ENCODE measurements around the gene FUT8. TPM values are rescaled to one million over a fixed set of nuclear protein-coding genes. Genes with fewer than 3 reads are reported as not detected.

Gene FUT8
- total RNA-seq, 1 donor, result 32.1 TPM

GRCh38 chr14:65720743-65721142, 308.2 kb downstream of the FUT8 start:
- Histone ChIP-seq H3K9me3 (ENCODE audit: low read depth, low read length) (peaks cover 10% of the 10 kb centered on the region), H3K4me1 (ENCODE audit: insufficient read depth, low read length) (peaks cover 4% of the 10 kb centered on the region), H3K4me3 (ENCODE audit: low read length) (no peak overlapping the region), H3K27me3 (ENCODE audit: insufficient read depth, low read length) (no peaks in the 10 kb centered on the region)

- Histone ChIP-seq H3K4me3 (ENCODE audit: low read length) (no peak overlapping the region), H3K27me3 (ENCODE audit: insufficient read depth, low read length) (no peaks in the 10 kb centered on the region), H3K4me1 (ENCODE audit: insufficient read depth, low read length) (peaks cover 4% of the 10 kb centered on the region), H3K9me3 (ENCODE audit: low read depth, low read length) (peaks cover 6% of the 10 kb centered on the region)
Observed at GRCh38 chr14:65723348-65723747, 310.8 kb downstream of the FUT8 start.

- Histone ChIP-seq H3K4me3 (ENCODE audit: low read length) (no peak overlapping the region), H3K27me3 (ENCODE audit: insufficient read depth, low read length) (no peaks in the 10 kb centered on the region), H3K4me1 (ENCODE audit: insufficient read depth, low read length) (no peaks in the 10 kb centered on the region), H3K9me3 (ENCODE audit: low read depth, low read length) (no peaks in the 10 kb centered on the region)
Observed at GRCh38 chr14:65728604-65729003, 316.1 kb downstream of the FUT8 start.

GRCh38 chr14:65729566-65729965, 317.0 kb downstream of the FUT8 start:
- Histone ChIP-seq H3K4me1 (ENCODE audit: insufficient read depth, low read length) (no peaks in the 10 kb centered on the region), H3K4me3 (ENCODE audit: low read length) (no peak overlapping the region), H3K9me3 (ENCODE audit: low read depth, low read length) (no peaks in the 10 kb centered on the region), H3K27me3 (ENCODE audit: insufficient read depth, low read length) (no peaks in the 10 kb centered on the region)

GRCh38 chr14:65731933-65732506, 319.5 kb downstream of the FUT8 start:
- no peaks in the 10 kb centered on the region for H3K9me3 ChIP-seq (ENCODE audit: low read depth, low read length)
- no peak overlapping the region for H3K4me3 ChIP-seq (ENCODE audit: low read length)
- H3K4me1 ChIP-seq (ENCODE audit: insufficient read depth, low read length), result no peaks in the 10 kb centered on the region
- no peaks in the 10 kb centered on the region for H3K27me3 ChIP-seq (ENCODE audit: insufficient read depth, low read length)

GRCh38 chr14:65738339-65738738, 325.8 kb downstream of the FUT8 start:
- no peaks in the 10 kb centered on the region for H3K9me3 ChIP-seq (ENCODE audit: low read depth, low read length)
- H3K4me3 ChIP-seq (ENCODE audit: low read length), result no peak overlapping the region
- H3K27me3 ChIP-seq (ENCODE audit: insufficient read depth, low read length), result no peaks in the 10 kb centered on the region
- no peaks in the 10 kb centered on the region for H3K4me1 ChIP-seq (ENCODE audit: insufficient read depth, low read length)

GRCh38 chr14:65745396-65746190, 333.1 kb downstream of the FUT8 start:
- H3K27me3 ChIP-seq (ENCODE audit: insufficient read depth, low read length), result no peaks in the 10 kb centered on the region
- H3K4me1 ChIP-seq (ENCODE audit: insufficient read depth, low read length), result no peaks in the 10 kb centered on the region
- H3K4me3 ChIP-seq (ENCODE audit: low read length), result no peak overlapping the region
- H3K9me3 ChIP-seq (ENCODE audit: low read depth, low read length), result no peaks in the 10 kb centered on the region

- H3K27me3 ChIP-seq (ENCODE audit: insufficient read depth, low read length), result no peaks in the 10 kb centered on the region
Observed at GRCh38 chr14:65748796-65749195, 336.3 kb downstream of the FUT8 start.

GRCh38 chr14:65749287-65749686, 336.8 kb downstream of the FUT8 start:
- no peak overlapping the region for H3K4me3 ChIP-seq (ENCODE audit: low read length)
- H3K27me3 ChIP-seq (ENCODE audit: insufficient read depth, low read length), result no peaks in the 10 kb centered on the region
- no peaks in the 10 kb centered on the region for H3K9me3 ChIP-seq (ENCODE audit: low read depth, low read length)
- H3K4me1 ChIP-seq (ENCODE audit: insufficient read depth, low read length), result no peaks in the 10 kb centered on the region

More at GRCh38 chr14:65748796-65749195, 336.3 kb downstream of the FUT8 start:
- Histone ChIP-seq H3K4me3 (ENCODE audit: low read length) (no peak overlapping the region), H3K4me1 (ENCODE audit: insufficient read depth, low read length) (no peaks in the 10 kb centered on the region), H3K9me3 (ENCODE audit: low read depth, low read length) (no peaks in the 10 kb centered on the region)

GRCh38 chr14:65750906-65751305, 338.4 kb downstream of the FUT8 start:
- no peak overlapping the region for H3K4me3 ChIP-seq (ENCODE audit: low read length)
- no peaks in the 10 kb centered on the region for H3K4me1 ChIP-seq (ENCODE audit: insufficient read depth, low read length)
- no peaks in the 10 kb centered on the region for H3K27me3 ChIP-seq (ENCODE audit: insufficient read depth, low read length)
- H3K9me3 ChIP-seq (ENCODE audit: low read depth, low read length), result no peaks in the 10 kb centered on the region

- H3K27me3 ChIP-seq (ENCODE audit: insufficient read depth, low read length), result no peaks in the 10 kb centered on the region
- H3K4me1 ChIP-seq (ENCODE audit: insufficient read depth, low read length), result no peaks in the 10 kb centered on the region
- no peak overlapping the region for H3K4me3 ChIP-seq (ENCODE audit: low read length)
- no peaks in the 10 kb centered on the region for H3K9me3 ChIP-seq (ENCODE audit: low read depth, low read length)
Observed at GRCh38 chr14:65751510-65751909, 339.0 kb downstream of the FUT8 start.

- no peak overlapping the region for H3K4me3 ChIP-seq (ENCODE audit: low read length)
- no peaks in the 10 kb centered on the region for H3K9me3 ChIP-seq (ENCODE audit: low read depth, low read length)
- H3K27me3 ChIP-seq (ENCODE audit: insufficient read depth, low read length), result no peaks in the 10 kb centered on the region
- H3K4me1 ChIP-seq (ENCODE audit: insufficient read depth, low read length), result no peaks in the 10 kb centered on the region
Observed at GRCh38 chr14:65753061-65753460, 340.5 kb downstream of the FUT8 start.

- Histone ChIP-seq H3K27me3 (ENCODE audit: insufficient read depth, low read length) (no peaks in the 10 kb centered on the region), H3K9me3 (ENCODE audit: low read depth, low read length) (no peaks in the 10 kb centered on the region), H3K4me1 (ENCODE audit: insufficient read depth, low read length) (no peaks in the 10 kb centered on the region), H3K4me3 (ENCODE audit: low read length) (no peak overlapping the region)
Observed at GRCh38 chr14:65755331-65755730, 342.8 kb downstream of the FUT8 start.

GRCh38 chr14:65756880-65757279, 344.4 kb downstream of the FUT8 start:
- no peaks in the 10 kb centered on the region for H3K27me3 ChIP-seq (ENCODE audit: insufficient read depth, low read length)
- H3K4me3 ChIP-seq (ENCODE audit: low read length), result no peak overlapping the region
- no peaks in the 10 kb centered on the region for H3K9me3 ChIP-seq (ENCODE audit: low read depth, low read length)
- no peaks in the 10 kb centered on the region for H3K4me1 ChIP-seq (ENCODE audit: insufficient read depth, low read length)

- H3K9me3 ChIP-seq (ENCODE audit: low read depth, low read length), result no peaks in the 10 kb centered on the region
- no peaks in the 10 kb centered on the region for H3K4me1 ChIP-seq (ENCODE audit: insufficient read depth, low read length)
- H3K4me3 ChIP-seq (ENCODE audit: low read length), result no peak overlapping the region
- no peaks in the 10 kb centered on the region for H3K27me3 ChIP-seq (ENCODE audit: insufficient read depth, low read length)
Observed at GRCh38 chr14:65769151-65769550, 356.6 kb downstream of the FUT8 start.

- Histone ChIP-seq H3K4me1 (ENCODE audit: insufficient read depth, low read length) (no peaks in the 10 kb centered on the region), H3K4me3 (ENCODE audit: low read length) (no peak overlapping the region), H3K27me3 (ENCODE audit: insufficient read depth, low read length) (no peaks in the 10 kb centered on the region), H3K9me3 (ENCODE audit: low read depth, low read length) (no peaks in the 10 kb centered on the region)
Observed at GRCh38 chr14:65770681-65771080, 358.2 kb downstream of the FUT8 start.
